ENCODE results near the gene PSPH. TPM values are rescaled to one million over a fixed set of nuclear protein-coding genes. Genes with fewer than 3 reads are reported as not detected.

The PSPH gene
- total and polyA plus RNA-seq, 2 donors (not counting 1 experiment from before 2014, with no cell fraction given) = 2.0 to 6.2 TPM

GRCh38 chr7:56086761-56087160, 35.5 kb upstream of the PSPH start:
- Histone ChIP-seq H3K36me3 (replicated peaks in 1 of 2; ENCODE audit: control extremely low read depth in 1 of 2, control insufficient read depth in 1 of 2, extremely low read depth in 1 of 2, insufficient read depth in 2 of 2, low read length in 1 of 2) (peaks cover 0 to 6% of the 10 kb centered on the region in 2 experiments), H3K4me1 (ENCODE audit: control insufficient read depth in 2 of 2, insufficient read depth in 2 of 2, low read length in 2 of 2) (no peaks in the 10 kb centered on the region), H3K27ac (ENCODE audit: low read length in 2 of 2) (no peak overlapping the region), H3K4me2 (replicated peaks; ENCODE audit: low read depth, low read length, poor library complexity, severe bottlenecking) (no peak overlapping the region), H3K9ac (ENCODE audit: low read length) (no peak overlapping the region), H3K27me3 (replicated peaks in 1 of 4; ENCODE audit: control extremely low read depth in 1 of 4, control insufficient read depth in 3 of 4, insufficient read depth in 4 of 4, low read length in 3 of 4) (no peaks in the 10 kb centered on the region), H3K79me2 (ENCODE audit: control insufficient read depth, insufficient read depth, low read length) (no peaks in the 10 kb centered on the region), H4K20me1 (ENCODE audit: control insufficient read depth, insufficient read depth, low read length, poor library complexity, severe bottlenecking) (no peaks in the 10 kb centered on the region), H3K4me3 (ENCODE audit: control extremely low read depth in 1 of 5, extremely low read depth in 1 of 5, insufficient read depth in 1 of 5, low read depth in 2 of 5, low read length in 4 of 5) (no peak overlapping the region), H2AFZ (ENCODE audit: insufficient read depth, low read depth, low read length, poor library complexity, severe bottlenecking) (no peak overlapping the region), H3K9me3 (ENCODE audit: control extremely low read depth in 1 of 3, control insufficient read depth in 2 of 3, insufficient read depth in 1 of 3, low read length in 2 of 3) (no peaks in the 10 kb centered on the region)
- H3K27ac Mint-ChIP-seq = no peak overlapping the region
- no peaks in the 10 kb centered on the region for H3K4me1 Mint-ChIP-seq
- DNase-seq (no peak), ATAC-seq (ENCODE audit: low read depth) (no peak)
- H3K27me3 Mint-ChIP-seq = no peaks in the 10 kb centered on the region
- 95% methylated on average over 7 of the region's 7 CpGs for WGBS (ENCODE audit: insufficient coverage)
- intact Hi-C loops (cut with micrococcal nuclease) = no loop called here
- no peaks in the 10 kb centered on the region for H3K9me3 Mint-ChIP-seq (ENCODE audit: insufficient read depth)
- ChIA-PET POLR2A (no interaction called here), CTCF (no interaction called here)
- TF ChIP-seq CTCF (IDR thresholded peaks at IDR 0.05) (no peak), EZH2 (IDR thresholded peaks at IDR 0.05; ENCODE audit: borderline replicate concordance, insufficient read depth, low read depth, low read length, poor library complexity, severe bottlenecking) (no peak)
- no peak overlapping the region for H3K4me3 Mint-ChIP-seq

GRCh38 chr7:56083150-56083785, 32.0 kb upstream of the PSPH start:
- DNase-seq (no peak), ATAC-seq (ENCODE audit: low read depth) (no peak)
- no peaks in the 10 kb centered on the region for H3K9me3 Mint-ChIP-seq (ENCODE audit: insufficient read depth)
- Histone ChIP-seq H4K20me1 (ENCODE audit: control insufficient read depth, insufficient read depth, low read length, poor library complexity, severe bottlenecking) (no peaks in the 10 kb centered on the region), H3K79me2 (ENCODE audit: control insufficient read depth, insufficient read depth, low read length) (no peaks in the 10 kb centered on the region), H3K4me3 (ENCODE audit: control extremely low read depth in 1 of 5, extremely low read depth in 1 of 5, insufficient read depth in 1 of 5, low read depth in 2 of 5, low read length in 4 of 5) (no peak overlapping the region), H3K9ac (ENCODE audit: low read length) (no peak overlapping the region), H3K9me3 (ENCODE audit: control extremely low read depth in 1 of 3, control insufficient read depth in 2 of 3, insufficient read depth in 1 of 3, low read length in 2 of 3) (no peaks in the 10 kb centered on the region), H2AFZ (ENCODE audit: insufficient read depth, low read depth, low read length, poor library complexity, severe bottlenecking) (no peak overlapping the region), H3K4me2 (replicated peaks; ENCODE audit: low read depth, low read length, poor library complexity, severe bottlenecking) (no peak overlapping the region), H3K36me3 (replicated peaks in 1 of 2; ENCODE audit: control extremely low read depth in 1 of 2, control insufficient read depth in 1 of 2, extremely low read depth in 1 of 2, insufficient read depth in 2 of 2, low read length in 1 of 2) (peaks cover 0 to 29% of the 10 kb centered on the region in 2 experiments), H3K4me1 (ENCODE audit: control insufficient read depth in 2 of 2, insufficient read depth in 2 of 2, low read length in 2 of 2) (no peaks in the 10 kb centered on the region), H3K27ac (ENCODE audit: low read length in 2 of 2) (no peak overlapping the region), H3K27me3 (replicated peaks in 1 of 4; ENCODE audit: control extremely low read depth in 1 of 4, control insufficient read depth in 3 of 4, insufficient read depth in 4 of 4, low read length in 3 of 4) (no peaks in the 10 kb centered on the region)
- POLR2A ChIA-PET = interaction anchor here (0.7 kb wide), 1 partner anchor 176 kb away, joined by 3 read pairs; no protein-coding TSS in a partner anchor
- CTCF ChIA-PET = interaction anchor here (0.5 kb wide), 1 partner anchor 1352 kb away, joined by 3 read pairs; no protein-coding TSS in a partner anchor
- 92% methylated on average over 13 of the region's 13 CpGs for WGBS (ENCODE audit: insufficient coverage)
- H3K27me3 Mint-ChIP-seq = no peaks in the 10 kb centered on the region
- H3K27ac Mint-ChIP-seq = no peak overlapping the region
- H3K4me1 Mint-ChIP-seq = no peaks in the 10 kb centered on the region
- intact Hi-C loops (cut with micrococcal nuclease) = no loop called here
- no peak overlapping the region for H3K4me3 Mint-ChIP-seq
- TF ChIP-seq CTCF (IDR thresholded peaks at IDR 0.05) (no peak), EZH2 (IDR thresholded peaks at IDR 0.05; ENCODE audit: borderline replicate concordance, insufficient read depth, low read depth, low read length, poor library complexity, severe bottlenecking) (no peak)
